Lower lobe of right lung (tissue), 2 donors: Measurements from ENCODE around the gene GBE1. TPM values are rescaled to one million over a fixed set of nuclear protein-coding genes. Genes with fewer than 3 reads are reported as not detected.

Source experiments
- ATAC-seq, 2 donors: fragments of 200-7000 bp; cut with Tn5 transposase; one replicate each; pipeline ENCODE4 v1.9.1; 2020 to 2022; ENCODE audit warnings: mild to moderate bottlenecking in 2 of 2, moderate library complexity in 2 of 2
- DNase-seq: peaks from one replicate; pipeline ENCODE4 v3.0.0-alpha.2; 2020
- H3K27ac ChIP-seq: fragments of 200-600 bp; one replicate; pipeline ENCODE4 v1.8.0; 2022
- H3K27me3 ChIP-seq: fragments of 200-600 bp; one replicate; pipeline ENCODE4 v1.8.0; 2022; ENCODE audit warnings: low read depth
- H3K36me3 ChIP-seq: fragments of 200-600 bp; one replicate; pipeline ENCODE4 v1.8.0; 2022; ENCODE audit warnings: mild to moderate bottlenecking
- H3K4me1 ChIP-seq: fragments of 200-600 bp; one replicate; pipeline ENCODE4 v1.8.0; 2022
- H3K4me3 ChIP-seq: fragments of 200-600 bp; one replicate; pipeline ENCODE4 v1.8.0; 2022; ENCODE audit warnings: mild to moderate bottlenecking
- H3K9me3 ChIP-seq: fragments of 200-600 bp; one replicate; pipeline ENCODE4 v1.8.0; 2022
- CTCF ChIP-seq: fragments of 200-600 bp; IDR thresholded peaks from one replicate; pipeline ENCODE4 v1.8.0; 2022; ENCODE audit warnings: antibody characterized with exemption, mild to moderate bottlenecking
- intact Hi-C: fragments of 100-400 bp; cut with DNase I; formaldehyde crosslinking; loops from one replicate; pipeline ENCODE4 v1.11.0; 2022
- total RNA-seq: library from RNA; stranded (reverse); fragmentation: NEBNext Ultra II Directional; extraction: Animal tissue kit (Norgen Biotek cat#: 25700); gene quantifications from one replicate; pipeline ENCODE4 v1.2.1, GENCODE V29; 2021
- donor health status: DM: no; HTN: yes; CAD: no; lungs with severe emphysema.

GBE1 gene
- total RNA-seq, 1 donor from 2014 or later, result 23.0 TPM

GRCh38 chr3:81666502-81667121 is 94.8 kb downstream of the GBE1 start:
- intact Hi-C loops, result no loop called here
- ATAC-seq, result no peak

GRCh38 chr3:81663114-81663513 is 98.3 kb downstream of the GBE1 start:
- no peaks in the 10 kb centered on the region for H3K9me3 ChIP-seq
- H3K27me3 ChIP-seq, result no peaks in the 10 kb centered on the region
- no peak overlapping the region for H3K27ac ChIP-seq
- no peaks in the 10 kb centered on the region for H3K36me3 ChIP-seq
- H3K4me1 ChIP-seq, result no peaks in the 10 kb centered on the region
- no peak for DNase-seq
- H3K4me3 ChIP-seq, result no peak overlapping the region
- peak in 1 of 2 donors; percentile 34 for ATAC-seq
- intact Hi-C loops, result no loop called here
- TF ChIP-seq CTCF, result no peak

More at GRCh38 chr3:81666502-81667121, 94.8 kb downstream of the GBE1 start:
- Histone ChIP-seq H3K4me1 (no peaks in the 10 kb centered on the region), H3K36me3 (peaks cover 4% of the 10 kb centered on the region), H3K9me3 (no peaks in the 10 kb centered on the region), H3K27me3 (no peaks in the 10 kb centered on the region), H3K27ac (no peak overlapping the region), H3K4me3 (no peak overlapping the region)
- DNase-seq, result no peak
- TF ChIP-seq CTCF, result peak; percentile 68

DNA sequence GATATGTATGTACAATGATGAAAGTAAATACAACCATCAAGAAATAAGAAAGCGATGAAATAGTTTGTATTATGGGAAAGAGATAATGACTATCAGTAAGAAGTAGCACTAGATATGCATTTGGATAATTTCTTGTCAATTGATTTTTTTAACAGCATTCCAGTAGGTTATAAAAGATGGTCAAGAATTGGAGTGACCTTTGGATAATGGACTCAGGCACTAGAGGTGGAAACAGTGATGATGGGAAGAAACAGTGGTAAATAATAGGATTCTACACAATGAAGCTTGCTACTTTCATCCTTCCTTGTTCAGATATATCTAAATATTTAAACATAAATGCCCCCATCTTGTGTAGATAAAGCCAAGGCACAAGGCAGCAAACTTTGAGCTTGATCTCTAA is 101.4 kb downstream of the GBE1 start:
- H3K27ac ChIP-seq, result no peak overlapping the region
- no peaks in the 10 kb centered on the region for H3K9me3 ChIP-seq
- H3K36me3 ChIP-seq, result no peaks in the 10 kb centered on the region
- intact Hi-C loops, result no loop called here
- TF ChIP-seq CTCF, result no peak
- H3K4me3 ChIP-seq, result no peak overlapping the region
- no peaks in the 10 kb centered on the region for H3K4me1 ChIP-seq
- no peaks in the 10 kb centered on the region for H3K27me3 ChIP-seq
- DNase-seq, result no peak
- ATAC-seq, result no peak

DNA sequence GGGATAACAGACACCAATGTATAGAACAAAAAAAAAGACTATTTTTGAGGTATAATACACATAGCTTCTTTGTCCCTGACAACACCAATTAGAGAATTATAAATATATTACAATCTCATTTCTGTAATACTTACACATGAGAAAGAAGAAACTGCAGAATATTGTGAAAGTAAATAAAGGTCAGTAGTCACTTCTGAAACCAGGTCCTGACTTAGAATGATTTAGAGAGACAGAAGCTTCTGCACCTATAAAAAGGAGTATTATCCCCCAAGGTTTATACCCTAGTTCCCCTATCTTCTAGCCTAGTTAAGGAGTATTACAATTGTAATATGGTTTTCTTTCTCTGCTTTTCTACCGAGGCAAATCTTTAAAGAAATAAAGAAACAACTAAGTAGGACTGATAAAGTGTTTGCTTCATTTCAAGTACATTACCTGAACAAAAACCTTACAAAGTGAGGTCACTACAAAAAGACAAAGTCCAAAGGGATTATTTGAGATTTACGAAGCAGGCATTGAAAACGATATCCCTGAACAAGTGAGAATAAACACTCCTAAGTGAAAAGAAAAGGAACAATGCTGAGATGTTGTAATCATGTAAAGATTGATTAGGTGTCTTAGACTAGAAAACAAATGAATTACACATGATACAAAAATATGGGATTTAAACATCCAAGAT is 103.0 kb downstream of the GBE1 start:
- no peaks in the 10 kb centered on the region for H3K4me1 ChIP-seq
- no peaks in the 10 kb centered on the region for H3K27me3 ChIP-seq
- no peak for ATAC-seq
- no peaks in the 10 kb centered on the region for H3K9me3 ChIP-seq
- H3K27ac ChIP-seq, result no peak overlapping the region
- intact Hi-C loops, result no loop called here
- H3K36me3 ChIP-seq, result no peaks in the 10 kb centered on the region
- no peak overlapping the region for H3K4me3 ChIP-seq
- DNase-seq, result no peak
- TF ChIP-seq CTCF, result no peak

GRCh38 chr3:81651139-81651538 is 110.3 kb downstream of the GBE1 start:
- Histone ChIP-seq H3K36me3 (peaks cover 2% of the 10 kb centered on the region), H3K4me1 (no peaks in the 10 kb centered on the region), H3K9me3 (no peaks in the 10 kb centered on the region), H3K27me3 (no peaks in the 10 kb centered on the region), H3K4me3 (no peak overlapping the region), H3K27ac (no peak overlapping the region)
- no peak for TF ChIP-seq CTCF
- intact Hi-C loops, result no loop called here
- no peak for ATAC-seq
- no peak for DNase-seq
